IMR-90 (cell line): ENCODE measurements around the gene KRT77. TPM values are rescaled to one million over a fixed set of nuclear protein-coding genes. Genes with fewer than 3 reads are reported as not detected.

Experiments
- ATAC-seq: fragments of 200-7000 bp; cut with Tn5 transposase; 2 replicates; pipeline ENCODE4 v1.9.1; 2020; ENCODE audit warnings: low read depth, mild to moderate bottlenecking, moderate library complexity
- BruUV-seq: library from RNA; stranded (reverse); fragments of 400-500 nt; replicated peaks from 2 replicates; lab custom pipeline; 2021; lab: Mats Ljungman, UMichigan
- CTCF ChIA-PET: fragments of 300-600 bp; formaldehyde crosslinking; extraction: SDS; loops from one replicate; lab custom pipeline; 2021; ENCODE audit warnings: antibody characterized with exemption; lab: Yijun Ruan, JAX
- POLR2A ChIA-PET: fragments of 300-600 bp; sonication (Branson Sonifier 250); formaldehyde crosslinking; loops from one replicate; lab custom pipeline; 2022; ENCODE audit warnings: antibody characterized with exemption; ENCODE audit not compliant: unreplicated experiment; lab: Charles Lee
- DNase-seq: peaks from one replicate; pipeline ENCODE4 v3.0.0; 2013
- H2AFZ ChIP-seq: replicated peaks from 2 replicates; pipeline ENCODE3; 2013; ENCODE audit warnings: low read length, mild to moderate bottlenecking; ENCODE audit not compliant: poor library complexity
- H2AK5ac ChIP-seq: 2 replicates; pipeline ENCODE4 v1.6.1; 2013; ENCODE audit warnings: low read depth, low read length, inconsistent platforms
- H2AK9ac ChIP-seq: replicated peaks from 2 replicates; pipeline ENCODE3; 2013; ENCODE audit warnings: mild to moderate bottlenecking, low read depth, low read length, moderate library complexity; ENCODE audit not compliant: poor library complexity
- H2BK120ac ChIP-seq: 2 replicates; pipeline ENCODE4 v1.6.1; 2013; ENCODE audit warnings: low read depth, low read length, inconsistent platforms
- H2BK15ac ChIP-seq: 3 replicates; pipeline ENCODE4 v1.6.1; 2013; ENCODE audit warnings: low read depth, low read length, inconsistent platforms
- H2BK20ac ChIP-seq: 2 replicates; pipeline ENCODE4 v1.6.1; 2013; ENCODE audit warnings: low read depth, mild to moderate bottlenecking, inconsistent platforms, low read length, moderate library complexity
- H2BK5ac ChIP-seq: 2 replicates; pipeline ENCODE4 v1.6.1; 2013; ENCODE audit warnings: mild to moderate bottlenecking, low read depth, low read length, inconsistent platforms; ENCODE audit not compliant: poor library complexity, severe bottlenecking
- H3K14ac ChIP-seq: replicated peaks from 2 replicates; pipeline ENCODE4 v1.6.1; 2013; ENCODE audit warnings: low read depth, low read length, inconsistent platforms
- H3K18ac ChIP-seq: 2 replicates; pipeline ENCODE4 v1.6.1; 2013; ENCODE audit warnings: low read depth, low read length, control low read depth
- H3K23ac ChIP-seq: 2 replicates; pipeline ENCODE4 v1.6.1; 2013; ENCODE audit warnings: low read depth, low read length, inconsistent platforms
- H3K27ac ChIP-seq: 2 replicates; pipeline ENCODE4 v1.5.1; 2013; ENCODE audit warnings: mild to moderate bottlenecking, control low read depth, low read length; ENCODE audit not compliant: insufficient read depth
- H3K27me3 ChIP-seq: 2 replicates; pipeline ENCODE4 v1.6.1; 2013; ENCODE audit warnings: low read length; ENCODE audit not compliant: control insufficient read depth, insufficient read depth
- H3K36me3 ChIP-seq: 2 replicates; pipeline ENCODE4 v1.6.1; 2013; ENCODE audit warnings: low read length, mixed read lengths; ENCODE audit not compliant: control insufficient read depth, insufficient read depth
- H3K4ac ChIP-seq: 2 replicates; pipeline ENCODE4 v1.6.1; 2013; ENCODE audit warnings: low read depth, low read length, inconsistent platforms
- H3K4me1 ChIP-seq: 2 replicates; pipeline ENCODE4 v1.6.1; 2013; ENCODE audit warnings: low read length, mixed read lengths; ENCODE audit not compliant: control insufficient read depth, insufficient read depth
- H3K4me2 ChIP-seq: 2 replicates; pipeline ENCODE4 v1.6.1; 2013; ENCODE audit warnings: low read depth, mild to moderate bottlenecking, control low read depth, low read length, moderate library complexity
- H3K4me3 ChIP-seq: 2 replicates; pipeline ENCODE4 v1.5.1; 2013; ENCODE audit warnings: low read depth, mild to moderate bottlenecking, control low read depth, low read length, moderate library complexity; ENCODE audit not compliant: insufficient read depth
- H3K56ac ChIP-seq: 2 replicates; pipeline ENCODE4 v1.6.1; 2013; ENCODE audit warnings: low read length, inconsistent platforms; ENCODE audit not compliant: insufficient read depth; ENCODE audit errors: extremely low read depth
- H3K79me1 ChIP-seq, 2 experiments: 2 replicates each; pipeline ENCODE4 v1.6.1; 2013; ENCODE audit warnings: low read length in 2 of 2, inconsistent platforms in 1 of 2, low read depth in 1 of 2
- H3K9ac ChIP-seq: 2 replicates; pipeline ENCODE4 v1.6.1; 2013; ENCODE audit warnings: low read depth, low read length, control low read depth
- H3K9me1 ChIP-seq: 2 replicates; pipeline ENCODE4 v1.6.1; 2013; ENCODE audit warnings: low read length, inconsistent platforms; ENCODE audit not compliant: insufficient read depth
- H3K9me3 ChIP-seq: 2 replicates; pipeline ENCODE4 v1.6.1; 2013; ENCODE audit warnings: low read length; ENCODE audit not compliant: control insufficient read depth, insufficient read depth
- H4K20me1 ChIP-seq: 2 replicates; pipeline ENCODE4 v1.6.1; 2013; ENCODE audit warnings: low read length, inconsistent platforms; ENCODE audit not compliant: insufficient read depth
- H4K5ac ChIP-seq: 2 replicates; pipeline ENCODE4 v1.6.1; 2013; ENCODE audit warnings: mild to moderate bottlenecking, low read depth, low read length, control low read depth
- H4K8ac ChIP-seq, 2 experiments: 2 replicates each; pipeline ENCODE4 v1.6.1; 2013; ENCODE audit warnings: low read depth in 2 of 2, low read length in 2 of 2, control low read depth in 1 of 2, inconsistent platforms in 1 of 2
- H4K91ac ChIP-seq: 2 replicates; pipeline ENCODE4 v1.6.1; 2013; ENCODE audit warnings: low read depth, low read length, inconsistent platforms; ENCODE audit not compliant: insufficient read depth
- BHLHE40 ChIP-seq: fragments of 150-350 bp; IDR thresholded peaks from 2 replicates; pipeline ENCODE4 v1.6.1; 2016; ENCODE audit warnings: mild to moderate bottlenecking, low read depth, low read length
- CEBPB ChIP-seq: IDR thresholded peaks from 2 replicates; pipeline ENCODE4 v1.6.1; 2012; ENCODE audit warnings: low read depth, low read length, improper control_type of control experiment
- CHD1 ChIP-seq: IDR thresholded peaks from 2 replicates; pipeline ENCODE4 v1.6.1; 2012; ENCODE audit warnings: low read depth, low read length, improper control_type of control experiment
- CTCF ChIP-seq: conservative IDR thresholded peaks from 2 replicates; pipeline ENCODE4 v1.5.1; 2012; ENCODE audit warnings: mild to moderate bottlenecking, low read depth, low read length, improper control_type of control experiment
- FOS ChIP-seq: fragments of 150-350 bp; IDR thresholded peaks from 2 replicates; pipeline ENCODE4 v1.6.1; 2016; ENCODE audit warnings: low read depth, low read length
- MAFK ChIP-seq: IDR thresholded peaks from 2 replicates; pipeline ENCODE4 v1.6.1; 2012; ENCODE audit warnings: low read depth, low read length, improper control_type of control experiment
- MXI1 ChIP-seq: IDR thresholded peaks from 2 replicates; pipeline ENCODE4 v1.6.1; 2012; ENCODE audit warnings: low read depth, mild to moderate bottlenecking, low read length, moderate library complexity, borderline replicate concordance
- NFE2L2 ChIP-seq: fragments of 150-350 bp; IDR thresholded peaks from 2 replicates; pipeline ENCODE4 v1.6.1; 2016; ENCODE audit warnings: low read depth, mild to moderate bottlenecking, low read length
- POLR2A ChIP-seq: IDR thresholded peaks from 2 replicates; pipeline ENCODE4 v1.6.1; 2012; ENCODE audit warnings: mild to moderate bottlenecking, low read depth, low read length
- RAD21 ChIP-seq: IDR thresholded peaks from 2 replicates; pipeline ENCODE4 v1.6.1; 2012; ENCODE audit warnings: low read length, improper control_type of control experiment
- RCOR1 ChIP-seq: IDR thresholded peaks from 2 replicates; pipeline ENCODE4 v1.6.1; 2012; ENCODE audit warnings: mild to moderate bottlenecking, low read length, improper control_type of control experiment; ENCODE audit not compliant: insufficient replicate concordance
- RFX5 ChIP-seq: IDR thresholded peaks from 2 replicates; pipeline ENCODE4 v1.8.0; 2012; ENCODE audit warnings: low read depth, mild to moderate bottlenecking, low read length, moderate library complexity
- USF2 ChIP-seq: fragments of 150-350 bp; IDR thresholded peaks from 2 replicates; pipeline ENCODE4 v1.6.1; 2017; ENCODE audit warnings: mild to moderate bottlenecking, antibody characterized with exemption, low read length, low read depth
- WGBS, 2 experiments: methylation state at CpG; one replicate each; pipeline versions ENCODE4 v1.1.5 to v1.1.7; 2013; ENCODE audit warnings: missing lambda C conversion rate in 2 of 2; ENCODE audit not compliant: insufficient read length in 1 of 2; ENCODE audit errors: extremely low coverage in 2 of 2; 5-methylcytosine and 5-hydroxymethylcytosine counted together
- dilution Hi-C: fragments of 300-500 bp; cut with HindIII; formaldehyde crosslinking; loops from one replicate; pipeline ENCODE4 v1.14.3; 2018; ENCODE audit warnings: low sequenced_read_pairs; ENCODE audit not compliant: unreplicated experiment
- in situ Hi-C: fragments of 300-500 bp; cut with MboI; formaldehyde crosslinking; loops from 3 replicates; pipeline ENCODE4 v1.14.3; 2019; ENCODE audit warnings: low sequenced_read_pairs, inconsistent platforms, mixed read lengths
- intact Hi-C: fragments of 100-400 bp; cut with micrococcal nuclease; formaldehyde crosslinking; loops from 2 replicates; pipeline ENCODE4 v1.10.0; 2022
- polyA plus RNA-seq, 3 experiments: library from polyadenylated mRNA; depleted of rRNA; stranded (reverse); fragments of >200 nt; gene quantifications; 2 replicates each; pipeline ENCODE4 v1.2.3, GENCODE V29; 2012; ENCODE audit warnings: low replicate concordance in 1 of 3
- total RNA-seq: library from RNA; depleted of rRNA; stranded (reverse); fragments of >200 nt; gene quantifications from 2 replicates; pipeline ENCODE4 v1.2.3, GENCODE V29; 2012
- TF ChIP-seq, protein P1 (sequence below): fragments of 150-350 bp; IDR thresholded peaks from 2 replicates; pipeline ENCODE4 v1.6.1; 2016; ENCODE audit warnings: low read depth, mild to moderate bottlenecking, low read length, moderate library complexity, borderline replicate concordance

The KRT77 gene
- total and polyA plus RNA-seq, 2 of the 4 experiments (the other 2 are of a cell fraction): not detected

GRCh38 chr12:52735106-52735505 lies 31.8 kb upstream of the KRT77 start:
- Histone ChIP-seq H3K14ac (no peak overlapping the region), H3K79me1 (no peaks in the 10 kb centered on the region), H2BK120ac (no peak overlapping the region), H3K4me3 (no peak overlapping the region), H2AK5ac (no peak overlapping the region), H2BK15ac (no peak overlapping the region), H3K36me3 (no peaks in the 10 kb centered on the region), H3K9me3 (no peaks in the 10 kb centered on the region), H3K4ac (no peak overlapping the region), H2AFZ (no peak overlapping the region), H4K91ac (no peak overlapping the region), H2AK9ac (no peak overlapping the region), H4K20me1 (no peaks in the 10 kb centered on the region), H3K4me1 (no peaks in the 10 kb centered on the region), H2BK5ac (no peak overlapping the region), H4K5ac (no peak overlapping the region), H3K56ac (no peak overlapping the region), H2BK20ac (no peak overlapping the region), H3K9me1 (no peaks in the 10 kb centered on the region), H3K27ac (no peak overlapping the region), H3K23ac (no peak overlapping the region), H3K9ac (no peak overlapping the region), H3K27me3 (0 out of 2 replicates have a peak, but pooled peaks cover 1% of the 10 kb centered on the region), H4K8ac (no peak overlapping the region), H3K18ac (no peak overlapping the region), H3K4me2 (no peak overlapping the region)
- ChIA-PET POLR2A (no interaction called here), CTCF (no interaction called here)
- no TSS peak for BruUV-seq
- in situ Hi-C loops: no loop called here
- intact Hi-C loops: no loop called here
- dilution Hi-C loops: no loop called here
- ATAC-seq (no peak), DNase-seq (no peak)
- no CpG with 5 or more reads among the region's 8 CpGs for WGBS, 2 experiments
- TF ChIP-seq USF2 (no peak), FOS (no peak), BHLHE40 (no peak), RCOR1 (no peak), MXI1 (no peak), CEBPB (no peak), CHD1 (no peak), RAD21 (no peak), NFE2L2 (no peak), CTCF (no peak), RFX5 (no peak), POLR2A (no peak), MAFK (no peak)
- TF ChIP-seq, protein P1, sequence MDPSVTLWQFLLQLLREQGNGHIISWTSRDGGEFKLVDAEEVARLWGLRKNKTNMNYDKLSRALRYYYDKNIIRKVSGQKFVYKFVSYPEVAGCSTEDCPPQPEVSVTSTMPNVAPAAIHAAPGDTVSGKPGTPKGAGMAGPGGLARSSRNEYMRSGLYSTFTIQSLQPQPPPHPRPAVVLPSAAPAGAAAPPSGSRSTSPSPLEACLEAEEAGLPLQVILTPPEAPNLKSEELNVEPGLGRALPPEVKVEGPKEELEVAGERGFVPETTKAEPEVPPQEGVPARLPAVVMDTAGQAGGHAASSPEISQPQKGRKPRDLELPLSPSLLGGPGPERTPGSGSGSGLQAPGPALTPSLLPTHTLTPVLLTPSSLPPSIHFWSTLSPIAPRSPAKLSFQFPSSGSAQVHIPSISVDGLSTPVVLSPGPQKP: no peak
